Tibial artery (tissue), 4 donors: Measurements from ENCODE around the gene MICAL3.
"Not testable (repeated sequence)": the region's sequence is repeated elsewhere in the genome, so short reads cannot be mapped to it uniquely, and the experiment has no call there.

ENCODE experiments used
- DNase-seq, 2 donors: peaks; one replicate each; pipeline ENCODE4 v3.0.0-alpha.2; 2019
- H3K27ac ChIP-seq, 2 donors: fragments of 200-600 bp; sonication (generic) in 1 of 2; 1 replicate in 1 of 2; 2 replicates in 1 of 2; pipeline ENCODE4 v1.5.1; 2018 to 2019; ENCODE audit warnings: mild to moderate bottlenecking in 1 of 2
- H3K27me3 ChIP-seq, 2 donors: fragments of 200-600 bp; sonication (generic) in 1 of 2; one replicate each; pipeline versions ENCODE4 v1.5.1 to v1.6.0; 2016 to 2019
- H3K36me3 ChIP-seq, 3 donors: fragments of 200-600 bp; sonication (generic) in 2 of 3; one replicate each; pipeline ENCODE4 v1.5.1; 2016 to 2019; ENCODE audit warnings: mild to moderate bottlenecking in 2 of 3
- H3K4me1 ChIP-seq, 4 donors: fragments of 200-600 bp; sonication (generic) in 2 of 4; 1 replicate in 3 of 4; 2 replicates in 1 of 4; pipeline ENCODE4 v1.5.1; 2016 to 2019
- H3K4me3 ChIP-seq, 2 donors: fragments of 200-600 bp; sonication (generic) in 1 of 2; 1 replicate in 1 of 2; 2 replicates in 1 of 2; pipeline ENCODE4 v1.5.1; 2018 to 2019; ENCODE audit warnings: mild to moderate bottlenecking in 2 of 2
- H3K9me3 ChIP-seq, 3 donors: fragments of 200-600 bp; sonication (generic) in 1 of 3; one replicate each; pipeline ENCODE4 v1.5.1; 2016 to 2019
- CTCF ChIP-seq, 2 experiments: fragments of 200-600 bp in 1 of 2; fragments of 450-650 bp in 1 of 2; IDR thresholded peaks; one replicate each; pipeline ENCODE4 v1.5.1; 2017 to 2019; ENCODE audit warnings: antibody characterized with exemption in 2 of 2, mild to moderate bottlenecking in 1 of 2, moderate library complexity in 1 of 2
- intact Hi-C: fragments of 100-400 bp; cut with DNase I; formaldehyde crosslinking; loops from one replicate; pipeline ENCODE4 v1.15.0; 2023; ENCODE audit warnings: low total_unique reads

The MICAL3 gene

GRCh38 chr22:17770180-17771077 lies 253.9 kb downstream of the MICAL3 start:
- H3K27ac ChIP-seq, result no peak overlapping the region
- DNase-seq, result no peak
- peaks cover 0 to 18% (median 13%) of the 10 kb centered on the region in 4 donors for H3K4me1 ChIP-seq
- peaks cover 0 to 15% of the 10 kb centered on the region in 2 donors for H3K27me3 ChIP-seq
- intact Hi-C loops, result no loop called here
- H3K4me3 ChIP-seq, result no peak overlapping the region
- H3K36me3 ChIP-seq, result no peaks in the 10 kb centered on the region
- H3K9me3 ChIP-seq, result no peaks in the 10 kb centered on the region
- TF ChIP-seq CTCF (IDR thresholded peaks at IDR 0.05), result no peak

- Histone ChIP-seq H3K9me3 (no peaks in the 10 kb centered on the region), H3K36me3 (no peaks in the 10 kb centered on the region), H3K4me3 (no peak overlapping the region), H3K27ac (no peak overlapping the region), H3K4me1 (peaks cover 0 to 18% (median 13%) of the 10 kb centered on the region in 4 donors), H3K27me3 (peaks cover 0 to 13% of the 10 kb centered on the region in 2 donors)
- intact Hi-C loops, result no loop called here
- TF ChIP-seq CTCF (IDR thresholded peaks at IDR 0.05), result no peak
- DNase-seq, result no peak
These were observed 254.7 kb downstream of the MICAL3 start for GRCh38 chr22:17769716-17770082.

- H3K9me3 ChIP-seq, result no peaks in the 10 kb centered on the region
- no peak overlapping the region for H3K4me3 ChIP-seq
- peaks cover 0 to 13% of the 10 kb centered on the region in 2 donors for H3K27me3 ChIP-seq
- no peak overlapping the region for H3K27ac ChIP-seq
- no peak for DNase-seq
- TF ChIP-seq CTCF (IDR thresholded peaks at IDR 0.05), result no peak
- H3K4me1 ChIP-seq, result peaks cover 0 to 15% (median 11%) of the 10 kb centered on the region in 4 donors
- intact Hi-C loops, result no loop called here
- H3K36me3 ChIP-seq, result no peaks in the 10 kb centered on the region
These were observed 255.2 kb downstream of the MICAL3 start for GRCh38 chr22:17769013-17769715.

GRCh38 chr22:17767233-17768065 lies 256.9 kb downstream of the MICAL3 start:
- Histone ChIP-seq H3K4me3 (no peak overlapping the region), H3K4me1 (no peaks in the 10 kb centered on the region), H3K27me3 (no peaks in the 10 kb centered on the region), H3K9me3 (no peaks in the 10 kb centered on the region), H3K36me3 (no peaks in the 10 kb centered on the region), H3K27ac (no peak overlapping the region)
- no peak for DNase-seq
- intact Hi-C loops, result no loop called here
- TF ChIP-seq CTCF (IDR thresholded peaks at IDR 0.05), result no peak

GRCh38 chr22:17764852-17765251 lies 259.5 kb downstream of the MICAL3 start:
- H3K36me3 ChIP-seq, H3K27ac ChIP-seq, DNase-seq, H3K4me1 ChIP-seq, H3K27me3 ChIP-seq, H3K9me3 ChIP-seq, intact Hi-C loops, H3K4me3 ChIP-seq: not testable (repeated sequence)
